ENCODE results near the gene HMGB4. TPM values are rescaled to one million over a fixed set of nuclear protein-coding genes. Genes with fewer than 3 reads are reported as not detected.

The HMGB4 gene
- polyA plus RNA-seq, 1 donor from 2014 or later, result not detected

DNA sequence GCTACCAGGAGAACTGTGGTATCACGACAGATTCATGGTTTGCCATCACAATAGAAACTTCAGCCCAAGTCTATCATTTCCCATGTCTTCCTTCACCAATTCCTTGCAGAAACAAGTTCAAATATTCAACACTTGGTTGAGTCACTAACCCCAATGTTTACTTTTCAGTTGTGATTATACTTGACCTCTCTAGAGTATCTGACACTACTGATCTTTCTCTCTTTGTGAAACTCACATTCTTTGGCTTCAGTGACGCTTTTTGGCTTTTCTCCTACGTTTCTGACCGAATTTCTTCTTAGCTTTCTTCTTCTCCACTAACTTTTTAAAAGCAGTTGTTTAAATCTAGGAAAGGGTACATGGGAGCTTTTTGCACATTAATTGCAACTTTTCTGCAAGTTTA, 48.8 kb upstream of the HMGB4 start:
- Histone ChIP-seq H3K9ac (ENCODE audit: low read length) (no peak overlapping the region), H2AFZ (ENCODE audit: low read depth, low read length) (no peak overlapping the region), H3K79me2 (replicated peaks; ENCODE audit: insufficient read depth, low read length) (no peaks in the 10 kb centered on the region), H3K9me2 (ENCODE audit: insufficient read depth, low read length) (no peaks in the 10 kb centered on the region), H3K9me3 (ENCODE audit: low read length) (no peaks in the 10 kb centered on the region), H3K4me2 (ENCODE audit: low read length) (no peak overlapping the region), H3F3A (ENCODE audit: insufficient read depth, low read length, poor library complexity, severe bottlenecking) (no peaks in the 10 kb centered on the region), H3K36me3 (ENCODE audit: insufficient read depth, low read length) (no peaks in the 10 kb centered on the region), H3K27ac (ENCODE audit: low read length) (no peak overlapping the region), H4K20me1 (ENCODE audit: insufficient read depth) (no peaks in the 10 kb centered on the region), H3K27me3 (ENCODE audit: insufficient read depth, low read depth, low read length) (no peaks in the 10 kb centered on the region), H3K4me3 (ENCODE audit: low read length) (no peak overlapping the region)
- TF ChIP-seq POLR2AphosphoS5 (IDR thresholded peaks at IDR 0.05), result no peak
- TF ChIP-seq, protein P1, sequence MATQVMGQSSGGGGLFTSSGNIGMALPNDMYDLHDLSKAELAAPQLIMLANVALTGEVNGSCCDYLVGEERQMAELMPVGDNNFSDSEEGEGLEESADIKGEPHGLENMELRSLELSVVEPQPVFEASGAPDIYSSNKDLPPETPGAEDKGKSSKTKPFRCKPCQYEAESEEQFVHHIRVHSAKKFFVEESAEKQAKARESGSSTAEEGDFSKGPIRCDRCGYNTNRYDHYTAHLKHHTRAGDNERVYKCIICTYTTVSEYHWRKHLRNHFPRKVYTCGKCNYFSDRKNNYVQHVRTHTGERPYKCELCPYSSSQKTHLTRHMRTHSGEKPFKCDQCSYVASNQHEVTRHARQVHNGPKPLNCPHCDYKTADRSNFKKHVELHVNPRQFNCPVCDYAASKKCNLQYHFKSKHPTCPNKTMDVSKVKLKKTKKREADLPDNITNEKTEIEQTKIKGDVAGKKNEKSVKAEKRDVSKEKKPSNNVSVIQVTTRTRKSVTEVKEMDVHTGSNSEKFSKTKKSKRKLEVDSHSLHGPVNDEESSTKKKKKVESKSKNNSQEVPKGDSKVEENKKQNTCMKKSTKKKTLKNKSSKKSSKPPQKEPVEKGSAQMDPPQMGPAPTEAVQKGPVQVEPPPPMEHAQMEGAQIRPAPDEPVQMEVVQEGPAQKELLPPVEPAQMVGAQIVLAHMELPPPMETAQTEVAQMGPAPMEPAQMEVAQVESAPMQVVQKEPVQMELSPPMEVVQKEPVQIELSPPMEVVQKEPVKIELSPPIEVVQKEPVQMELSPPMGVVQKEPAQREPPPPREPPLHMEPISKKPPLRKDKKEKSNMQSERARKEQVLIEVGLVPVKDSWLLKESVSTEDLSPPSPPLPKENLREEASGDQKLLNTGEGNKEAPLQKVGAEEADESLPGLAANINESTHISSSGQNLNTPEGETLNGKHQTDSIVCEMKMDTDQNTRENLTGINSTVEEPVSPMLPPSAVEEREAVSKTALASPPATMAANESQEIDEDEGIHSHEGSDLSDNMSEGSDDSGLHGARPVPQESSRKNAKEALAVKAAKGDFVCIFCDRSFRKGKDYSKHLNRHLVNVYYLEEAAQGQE (IDR thresholded peaks at IDR 0.05; ENCODE audit: borderline replicate concordance), result no peak
- no peak for TF ChIP-seq EP300 (conservative IDR thresholded peaks at IDR 0.05; ENCODE audit: poor library complexity, severe bottlenecking)
- no peak for TF ChIP-seq EZH2 (IDR thresholded peaks at IDR 0.05; ENCODE audit: borderline replicate concordance, insufficient read depth, low read length, poor library complexity, severe bottlenecking)
- TF ChIP-seq MXI1 (conservative IDR thresholded peaks at IDR 0.05; ENCODE audit: poor library complexity, severe bottlenecking), result no peak
- no peak for TF ChIP-seq SMC3 (conservative IDR thresholded peaks at IDR 0.05; ENCODE audit: poor library complexity)
- TF ChIP-seq TAF1 (IDR thresholded peaks at IDR 0.05; ENCODE audit: low read depth), result no peak
- TF ChIP-seq, protein P2, sequence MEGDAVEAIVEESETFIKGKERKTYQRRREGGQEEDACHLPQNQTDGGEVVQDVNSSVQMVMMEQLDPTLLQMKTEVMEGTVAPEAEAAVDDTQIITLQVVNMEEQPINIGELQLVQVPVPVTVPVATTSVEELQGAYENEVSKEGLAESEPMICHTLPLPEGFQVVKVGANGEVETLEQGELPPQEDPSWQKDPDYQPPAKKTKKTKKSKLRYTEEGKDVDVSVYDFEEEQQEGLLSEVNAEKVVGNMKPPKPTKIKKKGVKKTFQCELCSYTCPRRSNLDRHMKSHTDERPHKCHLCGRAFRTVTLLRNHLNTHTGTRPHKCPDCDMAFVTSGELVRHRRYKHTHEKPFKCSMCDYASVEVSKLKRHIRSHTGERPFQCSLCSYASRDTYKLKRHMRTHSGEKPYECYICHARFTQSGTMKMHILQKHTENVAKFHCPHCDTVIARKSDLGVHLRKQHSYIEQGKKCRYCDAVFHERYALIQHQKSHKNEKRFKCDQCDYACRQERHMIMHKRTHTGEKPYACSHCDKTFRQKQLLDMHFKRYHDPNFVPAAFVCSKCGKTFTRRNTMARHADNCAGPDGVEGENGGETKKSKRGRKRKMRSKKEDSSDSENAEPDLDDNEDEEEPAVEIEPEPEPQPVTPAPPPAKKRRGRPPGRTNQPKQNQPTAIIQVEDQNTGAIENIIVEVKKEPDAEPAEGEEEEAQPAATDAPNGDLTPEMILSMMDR (IDR thresholded peaks at IDR 0.05; ENCODE audit: poor library complexity, severe bottlenecking), result no peak
- no peak for TF ChIP-seq RAD21 (conservative IDR thresholded peaks at IDR 0.05)

DNA sequence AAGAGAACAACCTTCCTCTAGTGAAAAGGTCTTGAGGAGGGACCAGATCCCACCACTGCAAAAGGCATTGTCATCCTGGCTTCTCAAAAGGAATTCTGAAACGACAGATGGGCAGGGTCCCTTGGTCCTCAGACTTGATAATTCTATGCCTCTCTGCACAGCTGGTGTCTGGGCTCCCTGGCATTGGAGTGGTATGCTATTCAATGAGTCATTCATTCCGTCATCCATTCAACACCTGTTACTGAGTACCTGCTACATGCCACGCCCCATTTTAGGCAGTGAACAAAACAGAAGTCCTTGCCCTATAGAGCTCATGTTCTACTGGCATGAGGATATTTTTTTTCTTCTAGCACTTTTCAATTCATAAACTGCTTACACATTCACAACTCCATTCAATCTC, 45.8 kb upstream of the HMGB4 start:
- no peaks in the 10 kb centered on the region for H3K27me3 ChIP-seq (ENCODE audit: insufficient read depth, low read depth, low read length)
- H3K27ac ChIP-seq (ENCODE audit: low read length), result no peak overlapping the region
- H3K36me3 ChIP-seq (ENCODE audit: insufficient read depth, low read length), result no peaks in the 10 kb centered on the region
- TF ChIP-seq EZH2 (IDR thresholded peaks at IDR 0.05; ENCODE audit: borderline replicate concordance, insufficient read depth, low read length, poor library complexity, severe bottlenecking) (no peak), MXI1 (conservative IDR thresholded peaks at IDR 0.05; ENCODE audit: poor library complexity, severe bottlenecking) (no peak), RAD21 (conservative IDR thresholded peaks at IDR 0.05) (no peak), TAF1 (IDR thresholded peaks at IDR 0.05; ENCODE audit: low read depth) (no peak), SMC3 (conservative IDR thresholded peaks at IDR 0.05; ENCODE audit: poor library complexity) (no peak), POLR2AphosphoS5 (IDR thresholded peaks at IDR 0.05) (no peak), EP300 (conservative IDR thresholded peaks at IDR 0.05; ENCODE audit: poor library complexity, severe bottlenecking) (no peak)
- TF ChIP-seq, protein P2 (IDR thresholded peaks at IDR 0.05; ENCODE audit: poor library complexity, severe bottlenecking), result no peak
- TF ChIP-seq, protein P1 (IDR thresholded peaks at IDR 0.05; ENCODE audit: borderline replicate concordance), result no peak
- no peak overlapping the region for H3K9ac ChIP-seq (ENCODE audit: low read length)
- H3K79me2 ChIP-seq (replicated peaks; ENCODE audit: insufficient read depth, low read length), result no peaks in the 10 kb centered on the region
- no peaks in the 10 kb centered on the region for H3F3A ChIP-seq (ENCODE audit: insufficient read depth, low read length, poor library complexity, severe bottlenecking)
- H3K4me2 ChIP-seq (ENCODE audit: low read length), result no peak overlapping the region
- H3K9me2 ChIP-seq (ENCODE audit: insufficient read depth, low read length), result no peaks in the 10 kb centered on the region
- H2AFZ ChIP-seq (ENCODE audit: low read depth, low read length), result no peak overlapping the region
- H3K9me3 ChIP-seq (ENCODE audit: low read length), result no peaks in the 10 kb centered on the region
- no peak overlapping the region for H3K4me3 ChIP-seq (ENCODE audit: low read length)
- H4K20me1 ChIP-seq (ENCODE audit: insufficient read depth), result no peaks in the 10 kb centered on the region

All from neural cell (in vitro differentiated cells).